IMR-90 (cell line): ENCODE data around the gene KLC1. TPM values are rescaled to one million over a fixed set of nuclear protein-coding genes. Genes with fewer than 3 reads are reported as not detected.
"Not testable (repeated sequence)": the region's sequence is repeated elsewhere in the genome, so short reads cannot be mapped to it uniquely, and the experiment has no call there.

ENCODE experiments used
- ATAC-seq: fragments of 200-7000 bp; cut with Tn5 transposase; 2 replicates; pipeline ENCODE4 v1.9.1; 2020; ENCODE audit warnings: low read depth, mild to moderate bottlenecking, moderate library complexity
- BruUV-seq: library from RNA; stranded (reverse); fragments of 400-500 nt; replicated peaks from 2 replicates; lab custom pipeline; 2021; lab: Mats Ljungman, UMichigan
- CTCF ChIA-PET: fragments of 300-600 bp; formaldehyde crosslinking; extraction: SDS; loops from one replicate; lab custom pipeline; 2021; ENCODE audit warnings: antibody characterized with exemption; lab: Yijun Ruan, JAX
- POLR2A ChIA-PET: fragments of 300-600 bp; sonication (Branson Sonifier 250); formaldehyde crosslinking; loops from one replicate; lab custom pipeline; 2022; ENCODE audit warnings: antibody characterized with exemption; ENCODE audit not compliant: unreplicated experiment; lab: Charles Lee
- DNase-seq: peaks from one replicate; pipeline ENCODE4 v3.0.0; 2013
- H2AFZ ChIP-seq: replicated peaks from 2 replicates; pipeline ENCODE3; 2013; ENCODE audit warnings: low read length, mild to moderate bottlenecking; ENCODE audit not compliant: poor library complexity
- H2AK5ac ChIP-seq: 2 replicates; pipeline ENCODE4 v1.6.1; 2013; ENCODE audit warnings: low read depth, low read length, inconsistent platforms
- H2AK9ac ChIP-seq: replicated peaks from 2 replicates; pipeline ENCODE3; 2013; ENCODE audit warnings: mild to moderate bottlenecking, low read depth, low read length, moderate library complexity; ENCODE audit not compliant: poor library complexity
- H2BK120ac ChIP-seq: 2 replicates; pipeline ENCODE4 v1.6.1; 2013; ENCODE audit warnings: low read depth, low read length, inconsistent platforms
- H2BK15ac ChIP-seq: 3 replicates; pipeline ENCODE4 v1.6.1; 2013; ENCODE audit warnings: low read depth, low read length, inconsistent platforms
- H2BK20ac ChIP-seq: 2 replicates; pipeline ENCODE4 v1.6.1; 2013; ENCODE audit warnings: low read depth, mild to moderate bottlenecking, inconsistent platforms, low read length, moderate library complexity
- H2BK5ac ChIP-seq: 2 replicates; pipeline ENCODE4 v1.6.1; 2013; ENCODE audit warnings: mild to moderate bottlenecking, low read depth, low read length, inconsistent platforms; ENCODE audit not compliant: poor library complexity, severe bottlenecking
- H3K14ac ChIP-seq: replicated peaks from 2 replicates; pipeline ENCODE4 v1.6.1; 2013; ENCODE audit warnings: low read depth, low read length, inconsistent platforms
- H3K18ac ChIP-seq: 2 replicates; pipeline ENCODE4 v1.6.1; 2013; ENCODE audit warnings: low read depth, low read length, control low read depth
- H3K23ac ChIP-seq: 2 replicates; pipeline ENCODE4 v1.6.1; 2013; ENCODE audit warnings: low read depth, low read length, inconsistent platforms
- H3K27ac ChIP-seq: 2 replicates; pipeline ENCODE4 v1.5.1; 2013; ENCODE audit warnings: mild to moderate bottlenecking, control low read depth, low read length; ENCODE audit not compliant: insufficient read depth
- H3K27me3 ChIP-seq: 2 replicates; pipeline ENCODE4 v1.6.1; 2013; ENCODE audit warnings: low read length; ENCODE audit not compliant: control insufficient read depth, insufficient read depth
- H3K36me3 ChIP-seq: 2 replicates; pipeline ENCODE4 v1.6.1; 2013; ENCODE audit warnings: low read length, mixed read lengths; ENCODE audit not compliant: control insufficient read depth, insufficient read depth
- H3K4ac ChIP-seq: 2 replicates; pipeline ENCODE4 v1.6.1; 2013; ENCODE audit warnings: low read depth, low read length, inconsistent platforms
- H3K4me1 ChIP-seq: 2 replicates; pipeline ENCODE4 v1.6.1; 2013; ENCODE audit warnings: low read length, mixed read lengths; ENCODE audit not compliant: control insufficient read depth, insufficient read depth
- H3K4me2 ChIP-seq: 2 replicates; pipeline ENCODE4 v1.6.1; 2013; ENCODE audit warnings: low read depth, mild to moderate bottlenecking, control low read depth, low read length, moderate library complexity
- H3K4me3 ChIP-seq: 2 replicates; pipeline ENCODE4 v1.5.1; 2013; ENCODE audit warnings: low read depth, mild to moderate bottlenecking, control low read depth, low read length, moderate library complexity; ENCODE audit not compliant: insufficient read depth
- H3K56ac ChIP-seq: 2 replicates; pipeline ENCODE4 v1.6.1; 2013; ENCODE audit warnings: low read length, inconsistent platforms; ENCODE audit not compliant: insufficient read depth; ENCODE audit errors: extremely low read depth
- H3K79me1 ChIP-seq, 2 experiments: 2 replicates each; pipeline ENCODE4 v1.6.1; 2013; ENCODE audit warnings: low read length in 2 of 2, inconsistent platforms in 1 of 2, low read depth in 1 of 2
- H3K9ac ChIP-seq: 2 replicates; pipeline ENCODE4 v1.6.1; 2013; ENCODE audit warnings: low read depth, low read length, control low read depth
- H3K9me1 ChIP-seq: 2 replicates; pipeline ENCODE4 v1.6.1; 2013; ENCODE audit warnings: low read length, inconsistent platforms; ENCODE audit not compliant: insufficient read depth
- H3K9me3 ChIP-seq: 2 replicates; pipeline ENCODE4 v1.6.1; 2013; ENCODE audit warnings: low read length; ENCODE audit not compliant: control insufficient read depth, insufficient read depth
- H4K20me1 ChIP-seq: 2 replicates; pipeline ENCODE4 v1.6.1; 2013; ENCODE audit warnings: low read length, inconsistent platforms; ENCODE audit not compliant: insufficient read depth
- H4K5ac ChIP-seq: 2 replicates; pipeline ENCODE4 v1.6.1; 2013; ENCODE audit warnings: mild to moderate bottlenecking, low read depth, low read length, control low read depth
- H4K8ac ChIP-seq, 2 experiments: 2 replicates each; pipeline ENCODE4 v1.6.1; 2013; ENCODE audit warnings: low read depth in 2 of 2, low read length in 2 of 2, control low read depth in 1 of 2, inconsistent platforms in 1 of 2
- H4K91ac ChIP-seq: 2 replicates; pipeline ENCODE4 v1.6.1; 2013; ENCODE audit warnings: low read depth, low read length, inconsistent platforms; ENCODE audit not compliant: insufficient read depth
- WGBS, 2 experiments: methylation state at CpG; one replicate each; pipeline versions ENCODE4 v1.1.5 to v1.1.7; 2013; ENCODE audit warnings: missing lambda C conversion rate in 2 of 2; ENCODE audit not compliant: insufficient read length in 1 of 2; ENCODE audit errors: extremely low coverage in 2 of 2; 5-methylcytosine and 5-hydroxymethylcytosine counted together
- dilution Hi-C: fragments of 300-500 bp; cut with HindIII; formaldehyde crosslinking; loops from one replicate; pipeline ENCODE4 v1.14.3; 2018; ENCODE audit warnings: low sequenced_read_pairs; ENCODE audit not compliant: unreplicated experiment
- in situ Hi-C: fragments of 300-500 bp; cut with MboI; formaldehyde crosslinking; loops from 3 replicates; pipeline ENCODE4 v1.14.3; 2019; ENCODE audit warnings: low sequenced_read_pairs, inconsistent platforms, mixed read lengths
- intact Hi-C: fragments of 100-400 bp; cut with micrococcal nuclease; formaldehyde crosslinking; loops from 2 replicates; pipeline ENCODE4 v1.10.0; 2022
- polyA plus RNA-seq, 3 experiments: library from polyadenylated mRNA; depleted of rRNA; stranded (reverse); fragments of >200 nt; gene quantifications; 2 replicates each; pipeline ENCODE4 v1.2.3, GENCODE V29; 2012; ENCODE audit warnings: low replicate concordance in 1 of 3
- total RNA-seq: library from RNA; depleted of rRNA; stranded (reverse); fragments of >200 nt; gene quantifications from 2 replicates; pipeline ENCODE4 v1.2.3, GENCODE V29; 2012

Gene KLC1
- total and polyA plus RNA-seq, 2 of the 4 experiments (the other 2 are of a cell fraction), result 101 to 157 TPM

DNA sequence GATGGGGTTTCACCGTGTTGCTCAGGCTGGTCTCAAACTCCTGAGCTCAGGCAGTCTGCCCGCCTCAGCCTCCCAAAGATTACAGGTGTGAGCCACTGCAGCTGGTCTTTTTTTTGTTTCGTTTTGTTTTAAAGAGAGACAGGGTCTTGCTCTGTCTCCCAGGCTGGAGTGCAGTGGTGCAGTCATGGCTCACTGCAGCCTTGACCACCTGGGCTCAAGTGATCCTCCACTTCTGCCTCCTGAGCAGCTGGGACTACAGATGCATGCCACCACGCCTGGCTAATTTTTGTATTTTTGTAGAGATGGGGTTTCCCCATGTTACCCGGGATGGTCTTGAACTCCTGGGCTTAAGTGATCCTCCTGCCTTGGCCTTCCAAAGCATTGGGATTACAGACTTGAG, 62.6 kb downstream of the KLC1 start:
- H4K91ac ChIP-seq, H2BK120ac ChIP-seq, in situ Hi-C loops, CTCF ChIA-PET, H3K4me2 ChIP-seq, H2BK5ac ChIP-seq, H3K18ac ChIP-seq, H3K9ac ChIP-seq, DNase-seq, H3K4ac ChIP-seq, H3K14ac ChIP-seq, H3K56ac ChIP-seq, H4K8ac ChIP-seq, POLR2A ChIA-PET, H3K9me3 ChIP-seq, H4K5ac ChIP-seq, dilution Hi-C loops, H2BK20ac ChIP-seq, H2AK9ac ChIP-seq, H2BK15ac ChIP-seq, H3K27ac ChIP-seq, ATAC-seq, H3K23ac ChIP-seq, H3K4me3 ChIP-seq, H2AK5ac ChIP-seq, H3K27me3 ChIP-seq, H3K9me1 ChIP-seq, BruUV-seq, intact Hi-C loops, H2AFZ ChIP-seq: not testable (repeated sequence)
- Histone ChIP-seq H3K4me1 (peaks cover 14% of the 10 kb centered on the region), H4K20me1 (peaks cover 54% of the 10 kb centered on the region), H3K79me1 (peaks cover 26 to 71% of the 10 kb centered on the region in 2 experiments), H3K36me3 (peaks cover 46% of the 10 kb centered on the region)
- WGBS, 2 experiments, result no CpG with 5 or more reads among the region's 5 CpGs
